ENCODE data around the gene DOK7. TPM values are rescaled to one million over a fixed set of nuclear protein-coding genes. Genes with fewer than 3 reads are reported as not detected.
"Not testable (repeated sequence)": the region's sequence is repeated elsewhere in the genome, so short reads cannot be mapped to it uniquely, and the experiment has no call there.

DOK7 gene
- total and polyA plus RNA-seq, 2 donors (not counting 1 experiment from before 2014, with no cell fraction given): 0.17 TPM; not detected in 1

- TF ChIP-seq CTCF (conservative IDR thresholded peaks at IDR 0.05 in 1 of 2, IDR thresholded peaks at IDR 0.05 in 1 of 2; ENCODE audit: low read depth in 1 of 2, low read length in 2 of 2): no peak
- no peak overlapping the region for H3K4me2 ChIP-seq (ENCODE audit: extremely low read depth, insufficient read depth, low read length)
These were observed 70.3 kb downstream of the DOK7 start for GRCh38 chr4:3533423-3533820.

GRCh38 chr4:3535812-3536211 is 72.7 kb downstream of the DOK7 start:
- not testable (repeated sequence) for H3K4me1 ChIP-seq (ENCODE audit: control insufficient read depth, extremely low read depth, insufficient read depth, low read length); H3K4me3 ChIP-seq (replicated peaks in 1 of 4; ENCODE audit: control extremely low read depth in 1 of 4, insufficient read depth in 1 of 4, low read depth in 3 of 4, low read length in 4 of 4); H3K27ac ChIP-seq (ENCODE audit: insufficient read depth, low read length); H3K36me3 ChIP-seq (ENCODE audit: control insufficient read depth, insufficient read depth, low read length); H4K20me1 ChIP-seq (ENCODE audit: control insufficient read depth, extremely low read depth, insufficient read depth, low read length); H3K79me2 ChIP-seq (ENCODE audit: control insufficient read depth, insufficient read depth, low read length); DNase-seq (ENCODE audit: low read depth in 2 of 2); H3K27me3 ChIP-seq (ENCODE audit: control insufficient read depth, insufficient read depth, low read length); H3K9me3 ChIP-seq (ENCODE audit: control insufficient read depth, insufficient read depth, low read depth, low read length); H2AFZ ChIP-seq (ENCODE audit: low read length); H3K9ac ChIP-seq (ENCODE audit: insufficient read depth, low read length); H3K4me2 ChIP-seq (ENCODE audit: extremely low read depth, insufficient read depth, low read length)

More at GRCh38 chr4:3533423-3533820, 70.3 kb downstream of the DOK7 start:
- Histone ChIP-seq H3K27ac (ENCODE audit: insufficient read depth, low read length) (no peak overlapping the region), H4K20me1 (ENCODE audit: control insufficient read depth, extremely low read depth, insufficient read depth, low read length) (no peaks in the 10 kb centered on the region), H3K9ac (ENCODE audit: insufficient read depth, low read length) (no peak overlapping the region), H3K27me3 (ENCODE audit: control insufficient read depth, insufficient read depth, low read length) (no peaks in the 10 kb centered on the region), H3K9me3 (ENCODE audit: control insufficient read depth, insufficient read depth, low read depth, low read length) (no peaks in the 10 kb centered on the region), H2AFZ (ENCODE audit: low read length) (no peak overlapping the region), H3K4me3 (replicated peaks in 1 of 4; ENCODE audit: control extremely low read depth in 1 of 4, insufficient read depth in 1 of 4, low read depth in 3 of 4, low read length in 4 of 4) (no peak overlapping the region), H3K36me3 (ENCODE audit: control insufficient read depth, insufficient read depth, low read length) (no peaks in the 10 kb centered on the region), H3K79me2 (ENCODE audit: control insufficient read depth, insufficient read depth, low read length) (peaks cover 13% of the 10 kb centered on the region), H3K4me1 (ENCODE audit: control insufficient read depth, extremely low read depth, insufficient read depth, low read length) (peaks cover 6% of the 10 kb centered on the region)
- no peak for DNase-seq (ENCODE audit: low read depth in 2 of 2)

GRCh38 chr4:3538906-3539305 is 75.8 kb downstream of the DOK7 start:
- H3K27ac ChIP-seq (ENCODE audit: insufficient read depth, low read length); H2AFZ ChIP-seq (ENCODE audit: low read length); H3K36me3 ChIP-seq (ENCODE audit: control insufficient read depth, insufficient read depth, low read length); H3K4me1 ChIP-seq (ENCODE audit: control insufficient read depth, extremely low read depth, insufficient read depth, low read length); H3K9me3 ChIP-seq (ENCODE audit: control insufficient read depth, insufficient read depth, low read depth, low read length); H3K4me2 ChIP-seq (ENCODE audit: extremely low read depth, insufficient read depth, low read length); H3K79me2 ChIP-seq (ENCODE audit: control insufficient read depth, insufficient read depth, low read length); H4K20me1 ChIP-seq (ENCODE audit: control insufficient read depth, extremely low read depth, insufficient read depth, low read length); H3K9ac ChIP-seq (ENCODE audit: insufficient read depth, low read length); H3K27me3 ChIP-seq (ENCODE audit: control insufficient read depth, insufficient read depth, low read length); DNase-seq (ENCODE audit: low read depth in 2 of 2); H3K4me3 ChIP-seq (replicated peaks in 1 of 4; ENCODE audit: control extremely low read depth in 1 of 4, insufficient read depth in 1 of 4, low read depth in 3 of 4, low read length in 4 of 4): not testable (repeated sequence)

- H3K4me3 ChIP-seq (replicated peaks in 1 of 4; ENCODE audit: control extremely low read depth in 1 of 4, insufficient read depth in 1 of 4, low read depth in 3 of 4, low read length in 4 of 4); H3K27ac ChIP-seq (ENCODE audit: insufficient read depth, low read length); H3K79me2 ChIP-seq (ENCODE audit: control insufficient read depth, insufficient read depth, low read length); H3K4me1 ChIP-seq (ENCODE audit: control insufficient read depth, extremely low read depth, insufficient read depth, low read length); H4K20me1 ChIP-seq (ENCODE audit: control insufficient read depth, extremely low read depth, insufficient read depth, low read length); H2AFZ ChIP-seq (ENCODE audit: low read length); H3K9me3 ChIP-seq (ENCODE audit: control insufficient read depth, insufficient read depth, low read depth, low read length); H3K27me3 ChIP-seq (ENCODE audit: control insufficient read depth, insufficient read depth, low read length); DNase-seq (ENCODE audit: low read depth in 2 of 2); H3K4me2 ChIP-seq (ENCODE audit: extremely low read depth, insufficient read depth, low read length); H3K36me3 ChIP-seq (ENCODE audit: control insufficient read depth, insufficient read depth, low read length); H3K9ac ChIP-seq (ENCODE audit: insufficient read depth, low read length): not testable (repeated sequence)
These were observed 80.3 kb downstream of the DOK7 start for GRCh38 chr4:3543415-3543814.

Other genes with a start within 250 kb of the DOK7 start
- 0.26 and 0.50 TPM in 2 replicates for gene MSANTD1, start 214.1 kb upstream of the DOK7 start, total RNA-seq
- 0.02 TPM in 1 of 2 replicates, not detected in the other for gene MSANTD1, start 214.1 kb upstream of the DOK7 start, polyA plus RNA-seq
- 15.7 and 21.1 TPM in 2 replicates for gene RGS12, start 170.3 kb upstream of the DOK7 start, total RNA-seq
- 5.1 and 19.7 TPM in 2 replicates for gene RGS12, start 170.3 kb upstream of the DOK7 start, polyA plus RNA-seq
- gene HGFAC, start 21.3 kb upstream of the DOK7 start, total RNA-seq: under 0.01 and 0.33 TPM in 2 replicates
- gene HGFAC, start 21.3 kb upstream of the DOK7 start, polyA plus RNA-seq: not detected in 2 replicates
- gene LRPAP1, start 69.1 kb downstream of the DOK7 start, total RNA-seq: 20.5 and 62.9 TPM in 2 replicates
- gene LRPAP1, start 69.1 kb downstream of the DOK7 start, polyA plus RNA-seq: 80.5 and 113 TPM in 2 replicates

Measured in fibroblast of lung (primary cell).